Measurements from ENCODE around the gene DCUN1D4.
"Not testable (repeated sequence)": the region's sequence is repeated elsewhere in the genome, so short reads cannot be mapped to it uniquely, and the experiment has no call there.

Gene DCUN1D4

DNA sequence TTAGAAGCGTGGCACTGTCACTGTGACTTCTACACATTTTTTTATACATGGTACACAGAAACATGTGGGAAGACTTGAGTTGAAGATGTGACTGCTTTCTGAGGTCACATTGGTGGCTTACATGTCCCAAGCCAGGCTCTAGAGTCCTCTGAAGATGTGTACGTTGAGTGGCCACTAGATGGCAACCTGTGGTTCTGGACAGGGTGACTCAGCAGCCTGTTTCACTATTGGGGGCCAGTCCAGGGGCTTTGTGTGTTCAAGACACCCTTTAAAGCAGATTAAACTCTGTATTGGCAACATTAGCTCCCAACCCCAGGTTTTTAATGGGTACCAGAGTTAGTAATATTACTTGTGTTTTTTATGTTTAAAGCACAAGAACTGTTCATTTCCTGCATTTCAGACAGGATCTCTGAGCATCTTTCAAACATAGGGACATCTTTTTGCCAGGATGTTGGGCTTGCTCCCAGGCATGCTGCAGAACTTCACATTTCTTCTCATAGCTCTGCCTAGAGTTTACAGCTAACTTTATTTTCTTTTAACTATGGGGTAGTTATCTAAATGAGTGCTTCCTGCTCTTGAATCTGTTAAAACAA, 53.0 kb downstream of the DCUN1D4 start:
- peak; percentile 8 for DNase-seq

DNA sequence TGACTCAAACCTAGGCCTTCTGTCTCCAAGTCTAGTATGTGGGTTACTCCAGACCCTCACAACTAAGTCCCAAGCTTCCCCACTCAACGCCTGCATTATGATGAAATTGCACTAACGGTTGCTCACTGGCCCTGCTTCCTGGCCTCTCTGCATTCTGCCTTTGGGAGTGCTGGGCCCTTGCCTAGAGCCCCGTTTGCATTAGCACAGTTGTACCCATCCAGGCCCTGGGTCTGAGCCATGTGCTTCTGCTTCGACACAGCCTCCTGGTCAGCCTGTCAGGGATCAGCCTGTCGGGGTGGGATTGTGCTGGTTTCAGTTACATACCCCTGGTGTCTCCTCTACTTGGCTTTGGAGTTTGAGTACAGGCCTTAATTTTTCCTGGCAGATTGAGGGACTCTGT, 58.4 kb downstream of the DCUN1D4 start:
- DNase-seq: no peak

DNA sequence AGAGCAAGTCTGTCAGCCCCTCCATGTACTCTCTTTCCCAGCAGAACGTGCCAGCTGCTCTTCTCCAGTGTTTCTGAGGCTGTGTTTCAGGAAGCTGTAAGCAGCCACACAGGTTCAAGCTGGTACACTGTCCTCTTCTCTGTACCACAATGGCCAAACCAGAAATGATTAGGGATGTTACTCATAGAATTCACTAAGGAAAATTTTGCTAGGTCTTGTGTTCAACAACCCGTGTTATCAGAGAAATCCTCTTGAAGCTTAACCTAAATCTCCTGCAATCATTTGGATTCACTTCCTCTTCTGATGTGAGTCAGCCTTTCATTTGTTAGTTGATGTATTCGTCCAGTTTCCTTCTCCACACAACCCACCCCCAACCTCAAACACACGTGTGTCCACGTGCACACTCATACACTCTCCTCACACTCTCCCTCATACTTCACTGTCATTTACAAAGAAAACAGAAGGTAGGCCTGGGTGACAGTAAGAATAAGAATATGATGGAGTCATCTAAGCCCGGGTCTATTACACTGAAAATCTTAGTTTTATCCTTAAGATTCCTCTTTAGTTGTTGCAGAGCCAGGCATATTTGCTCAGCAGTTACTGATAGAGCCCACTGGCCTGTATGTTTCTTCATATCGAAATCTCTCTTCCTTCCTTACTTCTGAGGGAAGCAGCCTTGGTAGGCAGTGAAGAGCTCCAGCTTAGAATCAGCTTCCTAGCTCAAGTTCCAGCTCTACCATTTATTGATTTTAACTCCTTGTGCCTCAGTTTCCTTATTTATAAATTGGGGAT, 63.4 kb downstream of the DCUN1D4 start:
- DNase-seq: no peak

DNA sequence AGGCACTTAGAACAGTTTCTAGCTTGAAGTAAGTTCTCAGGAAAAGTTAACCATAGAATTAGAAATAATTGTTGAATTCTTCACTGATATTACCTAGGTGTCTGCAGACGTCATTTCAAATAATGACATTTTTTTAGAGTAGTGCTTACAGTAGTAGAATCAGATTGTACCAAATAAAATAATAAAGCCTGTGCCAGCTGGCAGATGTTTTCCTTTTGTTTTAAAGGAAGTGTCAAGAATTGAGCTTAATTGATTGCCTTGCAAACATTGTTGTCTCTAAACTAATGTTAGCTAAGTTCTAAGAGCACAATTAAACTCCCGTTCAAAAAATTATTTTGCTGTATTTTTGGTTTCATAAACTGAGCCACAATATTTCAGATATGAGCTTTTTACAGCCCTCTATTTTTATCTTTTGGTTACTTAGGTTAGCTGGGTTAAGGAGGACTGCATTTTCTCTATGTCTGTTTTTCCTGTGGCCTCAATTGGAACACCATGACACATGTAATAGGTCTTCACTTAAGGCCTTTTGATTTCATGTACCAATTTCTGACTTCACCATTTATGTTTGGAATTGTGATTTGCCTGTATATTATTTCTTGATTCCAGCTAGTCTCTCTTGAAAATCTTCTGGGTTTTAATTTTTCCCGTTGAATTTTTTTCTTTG, 64.2 kb downstream of the DCUN1D4 start:
- DNase-seq: no peak

DNA sequence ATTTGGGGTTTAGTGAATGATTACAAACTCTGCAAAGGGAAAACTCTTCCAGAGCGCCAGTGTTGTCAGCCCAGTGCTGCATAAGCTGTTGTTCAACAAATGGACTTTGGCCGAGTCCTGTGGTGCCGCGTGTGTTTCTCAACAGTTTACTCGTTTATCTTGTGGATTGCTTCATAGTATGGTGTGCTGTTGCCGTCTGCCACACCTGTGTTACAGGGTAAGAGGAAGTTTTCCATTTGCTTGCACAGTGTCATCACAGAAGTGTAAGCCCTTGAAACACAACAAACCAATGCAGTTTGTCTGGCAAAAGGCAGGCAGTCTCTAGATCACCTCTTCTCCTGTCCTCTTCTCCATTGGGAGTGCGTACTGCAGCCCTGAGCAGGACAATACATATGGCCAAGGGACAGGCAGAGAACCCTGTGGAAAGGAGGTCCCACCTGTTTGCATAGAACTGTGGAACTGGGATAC, 66.3 kb downstream of the DCUN1D4 start:
- DNase-seq: no peak

DNA sequence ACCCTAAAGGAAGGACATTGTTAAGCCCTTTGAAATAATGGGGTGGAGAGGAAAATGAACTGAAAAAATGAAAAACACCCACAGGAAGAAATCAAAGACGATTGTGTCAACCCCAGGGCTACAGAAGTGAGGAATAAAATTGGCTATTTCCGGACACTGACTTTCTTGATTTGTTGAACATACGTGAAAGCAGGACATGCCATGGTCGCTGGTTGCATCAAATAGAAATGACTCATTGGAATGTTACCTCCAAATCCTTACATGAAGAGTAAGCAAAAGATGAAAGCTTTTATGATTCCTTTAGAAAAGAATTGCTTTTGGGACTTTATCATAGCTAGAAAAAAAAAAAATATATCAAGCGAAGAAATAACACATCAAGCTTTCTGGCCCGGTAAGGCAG, 75.3 kb downstream of the DCUN1D4 start:
- DNase-seq: no peak

DNA sequence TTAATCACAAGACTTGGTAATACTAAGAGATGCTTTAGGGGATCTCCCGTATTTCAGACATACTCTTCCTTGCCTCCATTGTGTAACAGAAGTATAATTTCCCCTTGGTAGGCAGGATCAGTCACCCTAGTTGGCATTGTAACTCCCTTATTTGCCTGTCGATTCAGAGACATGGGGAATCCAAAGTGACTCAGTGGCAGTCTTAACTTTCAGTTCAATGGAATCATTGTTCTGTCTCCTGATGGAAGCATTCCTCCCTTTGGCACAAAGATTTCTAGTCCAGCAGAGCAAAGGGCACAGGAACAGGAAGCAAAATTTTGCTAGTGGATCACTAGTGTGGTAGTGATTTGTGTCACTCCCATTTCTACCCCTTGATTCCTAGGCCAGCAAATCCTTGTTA, 80.4 kb downstream of the DCUN1D4 start:
- no peak for DNase-seq

DNA sequence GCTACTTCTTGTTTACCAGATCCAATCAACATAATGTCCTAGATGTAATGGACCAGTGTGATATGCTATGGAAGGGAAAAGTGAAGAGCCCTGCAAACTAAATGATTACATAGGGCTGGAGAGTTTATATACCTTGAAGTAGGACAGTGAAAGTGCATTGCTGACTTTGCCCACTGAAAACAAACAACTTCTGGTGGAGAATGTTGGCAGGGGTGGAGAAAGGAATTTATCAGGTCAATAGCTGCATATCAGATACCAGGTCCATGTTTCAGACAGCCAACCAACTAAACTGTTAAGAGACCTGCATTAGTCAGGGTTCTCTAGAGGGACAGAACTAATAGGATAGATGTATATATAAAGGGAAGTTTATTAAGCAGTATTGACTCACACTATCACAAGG, 82.4 kb downstream of the DCUN1D4 start:
- no peak for DNase-seq

DNA sequence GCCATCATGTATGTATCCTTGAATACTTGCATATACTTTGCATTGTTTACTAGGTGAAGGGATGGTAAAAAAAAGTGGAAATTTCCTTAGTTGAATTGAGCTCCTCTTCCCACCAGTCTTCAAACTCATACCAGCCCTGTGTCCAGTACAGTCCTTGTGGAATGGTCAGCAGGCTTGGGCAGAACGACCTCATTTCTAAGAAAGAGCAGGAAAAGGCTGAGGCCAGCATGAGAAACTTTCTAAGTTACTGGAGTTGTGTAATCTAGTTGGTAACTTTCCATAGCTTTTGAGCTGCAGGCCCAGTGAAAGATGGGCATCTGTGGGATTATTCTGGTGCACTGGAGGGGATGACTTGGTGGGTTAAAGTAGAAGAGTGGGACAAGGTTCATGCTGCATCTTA, 87.6 kb downstream of the DCUN1D4 start:
- DNase-seq: no peak

DNA sequence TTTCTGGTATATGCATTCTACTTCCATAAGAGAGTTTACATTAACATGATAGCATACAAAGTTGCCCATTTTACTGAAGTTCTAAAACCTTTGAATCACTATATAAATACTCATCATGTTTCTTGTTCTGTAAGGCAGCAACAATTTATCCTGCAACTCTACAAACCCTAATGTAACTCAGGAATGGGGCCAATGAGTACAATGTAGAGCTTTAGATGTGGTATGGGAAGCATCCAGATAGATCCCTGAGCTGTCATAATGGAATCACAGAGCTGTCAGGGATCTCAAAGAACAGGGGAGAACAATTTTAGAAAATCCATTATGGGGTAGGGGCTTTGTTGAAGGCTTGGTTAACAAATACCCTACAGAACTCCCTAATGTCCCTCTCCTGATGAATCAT, 88.5 kb downstream of the DCUN1D4 start:
- no peak for DNase-seq

DNA sequence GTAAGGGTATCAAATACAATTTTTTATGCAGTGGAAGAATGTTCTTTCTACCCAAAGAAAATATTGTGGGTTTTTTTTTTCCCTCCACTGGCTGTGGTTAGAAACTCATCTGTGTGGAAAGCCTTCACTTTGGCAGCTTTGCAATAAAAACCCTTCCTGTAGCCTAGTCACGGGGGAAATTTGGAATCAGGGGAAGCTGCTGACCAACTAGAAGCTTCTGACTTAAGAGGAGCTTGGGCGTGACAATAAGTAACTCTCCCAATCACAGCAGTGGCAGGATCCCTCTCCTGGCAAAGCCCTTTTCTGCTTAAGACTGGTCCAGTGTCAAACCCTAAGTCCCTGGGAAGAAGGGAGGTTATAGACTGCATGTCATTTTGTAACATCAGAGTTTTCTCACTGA, 89.3 kb downstream of the DCUN1D4 start:
- DNase-seq: no peak

DNA sequence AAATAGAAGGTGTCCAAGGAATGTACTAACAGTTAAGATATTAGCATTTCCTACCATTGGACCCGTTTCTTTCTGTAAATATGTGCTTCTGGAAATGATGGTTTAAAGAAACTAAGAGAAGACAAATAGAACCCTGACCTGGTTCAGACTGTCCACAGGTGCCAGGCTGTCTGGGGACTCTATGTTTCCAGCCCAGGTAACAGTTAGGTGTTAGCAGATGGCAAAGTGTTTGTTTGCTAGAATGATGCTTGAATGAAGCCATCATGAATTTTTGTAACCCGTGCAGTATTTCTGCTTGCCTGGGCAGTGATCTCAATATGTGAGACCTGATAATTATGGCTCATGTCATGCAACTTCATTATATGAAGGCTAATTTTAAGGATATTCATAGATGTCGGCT, 89.7 kb downstream of the DCUN1D4 start:
- no peak for DNase-seq

DNA sequence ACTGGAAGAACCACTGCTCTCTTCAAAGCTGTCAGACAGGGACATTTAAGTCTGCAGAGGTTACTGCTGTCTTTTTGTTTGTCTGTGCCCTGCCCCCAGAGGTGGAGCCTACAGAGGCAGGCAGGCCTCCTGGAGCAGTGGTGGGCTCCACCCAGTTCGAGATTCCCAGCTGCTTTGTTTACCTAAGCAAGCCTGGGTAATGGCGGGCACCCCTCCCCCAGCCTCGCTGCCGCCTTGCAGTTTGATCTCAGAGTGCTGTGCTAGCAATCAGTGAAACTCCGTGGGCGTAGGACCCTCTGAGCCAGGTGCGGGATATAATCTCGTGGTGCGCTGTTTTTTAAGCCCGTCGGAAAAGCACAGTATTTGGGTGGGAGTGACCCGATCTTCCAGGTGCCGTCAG, 97.5 kb downstream of the DCUN1D4 start:
- DNase-seq: not testable (repeated sequence)

DNA sequence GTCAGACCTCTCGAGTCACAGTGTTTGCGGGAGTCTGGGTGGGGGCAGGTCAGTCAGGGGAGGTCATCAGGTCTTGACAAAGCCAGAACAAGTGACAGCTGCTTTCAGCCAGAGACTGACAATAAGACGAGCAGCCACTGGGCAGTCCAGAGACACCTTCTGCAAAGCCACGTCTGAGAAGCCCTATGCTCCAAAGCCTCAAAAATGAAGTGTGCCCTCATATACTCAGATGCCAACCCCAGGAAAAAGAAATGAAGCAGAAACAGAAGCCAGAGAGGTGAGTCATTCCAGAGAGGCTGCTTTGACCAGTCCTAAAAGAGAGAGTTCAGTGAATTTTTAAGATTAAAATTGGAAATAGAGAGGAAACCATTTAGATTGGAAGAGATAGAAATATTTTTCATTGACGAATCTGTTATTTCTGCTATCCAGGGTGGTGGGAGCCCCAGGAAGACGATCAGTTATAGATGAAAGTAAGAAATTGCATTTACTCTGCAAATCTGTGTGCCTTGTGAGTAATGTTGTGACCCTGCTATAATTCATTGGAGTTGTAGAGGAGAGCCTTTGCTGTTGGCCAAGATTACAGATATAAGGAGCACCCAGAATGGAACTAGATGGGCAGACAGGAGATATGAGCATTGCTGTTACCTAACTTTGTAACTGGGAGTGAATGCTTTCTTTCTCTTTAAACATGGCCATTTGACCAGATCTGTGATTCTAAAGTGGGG, 99.3 kb downstream of the DCUN1D4 start:
- no peak for DNase-seq

DNA sequence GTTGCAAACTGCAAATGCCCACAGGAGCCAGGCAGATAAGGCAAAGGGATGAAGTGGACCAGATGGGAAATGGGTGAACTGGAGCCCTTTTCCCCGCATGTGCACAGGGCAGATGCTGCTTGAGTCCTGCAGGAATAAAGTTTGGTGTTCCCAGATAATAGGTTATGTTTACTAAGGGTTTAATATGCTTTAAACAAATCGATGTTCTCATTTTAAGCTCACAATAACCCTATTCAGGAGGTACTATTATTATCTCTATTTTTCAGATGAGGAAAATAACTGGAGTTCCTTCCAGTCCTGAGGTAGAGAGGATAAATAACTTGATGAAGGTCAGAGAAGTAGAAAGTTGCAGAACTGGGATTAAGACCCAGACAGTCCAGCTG, 99.9 kb downstream of the DCUN1D4 start:
- no peak for DNase-seq

DNA sequence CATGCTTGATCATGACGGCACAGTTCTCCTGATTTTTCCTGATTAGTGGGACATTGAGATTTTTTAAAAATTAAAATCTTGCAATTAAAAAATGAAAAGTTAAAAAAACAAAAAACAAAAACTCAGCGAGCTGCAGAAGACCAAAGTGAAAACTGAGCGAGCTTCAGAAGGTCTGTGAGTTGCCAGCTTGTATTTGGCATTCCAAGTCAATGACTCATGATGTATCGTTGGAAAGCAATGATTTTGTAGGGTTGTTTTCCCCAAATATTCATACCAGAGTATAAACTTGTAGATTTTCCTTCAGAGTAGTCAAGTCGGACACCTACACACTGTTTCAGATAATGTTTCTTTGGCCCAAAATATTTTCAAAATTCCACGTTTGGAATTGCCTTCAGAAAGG, 100.3 kb downstream of the DCUN1D4 start:
- DNase-seq: no peak

DNA sequence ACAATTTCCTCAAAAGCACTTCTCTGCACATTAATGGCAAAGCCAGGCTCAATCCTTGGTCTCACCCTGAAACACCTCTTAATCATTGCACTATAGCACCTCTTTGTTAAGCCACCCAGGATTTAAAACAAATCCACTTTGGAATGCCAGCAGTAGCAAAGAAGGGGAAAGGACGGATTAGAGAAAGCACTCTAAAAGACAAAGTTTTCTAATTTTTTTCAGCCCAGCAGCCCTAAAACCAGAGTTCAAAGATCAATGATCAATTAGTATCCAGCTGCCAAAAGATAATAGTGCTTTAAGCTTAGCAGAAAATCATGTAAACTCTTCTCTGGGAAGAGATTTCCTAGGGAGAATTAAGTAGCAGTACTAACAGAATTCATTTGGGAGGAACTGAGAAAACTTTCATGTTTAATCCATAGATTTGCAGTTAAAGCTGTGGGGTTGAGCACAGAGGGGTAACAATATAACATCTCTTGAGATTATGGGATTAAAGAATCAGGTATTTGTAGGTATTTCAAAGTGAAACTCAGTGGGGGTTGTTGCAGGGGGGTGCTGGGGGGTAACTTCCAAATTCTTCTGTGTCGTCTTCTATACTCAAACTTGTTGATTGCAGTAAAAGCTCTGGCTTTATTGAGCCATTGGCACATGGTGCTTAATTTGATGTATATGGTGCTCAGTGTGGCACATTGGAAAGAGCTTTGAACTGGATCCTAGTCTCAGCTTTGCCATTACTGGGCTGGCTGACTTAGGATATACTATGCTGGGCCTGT, 115.4 kb downstream of the DCUN1D4 start:
- no peak for DNase-seq

DNA sequence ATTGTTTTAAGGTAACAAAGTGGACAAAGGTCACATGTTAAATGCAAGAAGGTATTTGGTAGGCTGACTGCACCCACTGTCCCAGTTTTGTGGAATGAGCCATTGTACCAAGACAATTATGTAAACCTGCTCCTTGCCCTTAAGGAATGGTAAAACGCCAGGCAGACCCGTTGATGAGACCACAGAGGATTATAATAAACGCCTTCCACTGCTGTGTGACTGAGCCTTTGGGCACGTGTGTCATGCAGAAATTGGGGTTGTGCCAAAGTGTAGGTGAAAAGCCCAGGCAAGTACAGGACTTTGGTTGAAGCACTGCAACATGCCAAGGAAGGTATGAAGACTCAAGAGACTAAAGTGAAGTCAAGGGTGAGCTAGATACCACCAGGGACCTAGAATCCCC, 117.5 kb downstream of the DCUN1D4 start:
- no peak for DNase-seq

DNA sequence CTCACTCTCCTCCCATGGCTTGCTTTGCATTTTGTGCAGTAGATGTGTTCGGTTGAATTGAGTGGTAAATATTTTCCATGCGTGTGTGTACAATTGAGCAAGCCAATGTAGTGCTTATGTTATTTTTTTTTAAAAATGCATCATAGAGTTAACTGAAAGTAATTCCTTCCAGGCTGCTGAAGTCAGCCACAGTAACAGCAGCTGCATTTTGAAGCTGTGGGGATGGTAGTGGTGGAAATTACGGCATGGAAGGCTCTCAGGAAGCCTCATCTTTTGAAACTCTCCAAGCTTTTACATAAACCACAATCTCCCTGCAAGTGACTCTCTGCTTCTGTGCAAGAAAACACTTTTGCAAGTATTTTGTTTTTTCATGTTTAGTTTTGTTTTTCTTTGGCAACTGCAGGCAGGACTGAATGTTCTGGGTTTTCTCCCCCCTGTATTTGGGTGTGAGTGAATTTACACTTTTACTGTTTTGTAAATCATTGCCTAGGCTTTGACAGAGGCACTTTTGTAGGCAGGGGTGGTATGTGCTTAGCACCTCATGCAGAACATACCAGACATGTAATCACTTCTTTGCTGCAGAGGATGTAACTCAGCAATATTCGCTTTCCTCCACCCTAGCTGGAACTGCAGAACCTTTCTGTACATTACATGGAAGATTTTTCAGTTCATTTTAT, 121.0 kb downstream of the DCUN1D4 start:
- no peak for DNase-seq

DNA sequence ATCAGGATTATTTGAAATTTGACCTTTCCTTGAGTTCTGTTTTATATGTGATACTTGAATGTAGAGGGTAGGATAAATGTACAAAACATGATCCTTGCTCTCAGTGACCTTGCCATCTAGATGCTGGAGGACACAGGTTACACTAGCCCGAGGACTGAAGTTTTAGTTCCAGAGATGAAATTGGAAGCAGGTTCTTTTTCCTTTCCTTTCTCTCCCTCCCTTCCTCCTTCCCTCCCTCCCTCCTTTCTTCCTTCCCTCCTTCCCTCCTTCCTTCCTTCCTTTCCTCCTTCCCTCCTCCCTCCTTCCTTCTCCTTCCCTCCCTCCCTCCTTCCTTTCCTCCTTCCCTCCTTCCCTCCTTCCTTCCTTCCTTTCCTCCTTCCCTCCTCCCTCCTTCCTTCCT, 122.9 kb downstream of the DCUN1D4 start:
- no peak for DNase-seq
